Measurements from ENCODE around the gene SCAMP1.

DNA sequence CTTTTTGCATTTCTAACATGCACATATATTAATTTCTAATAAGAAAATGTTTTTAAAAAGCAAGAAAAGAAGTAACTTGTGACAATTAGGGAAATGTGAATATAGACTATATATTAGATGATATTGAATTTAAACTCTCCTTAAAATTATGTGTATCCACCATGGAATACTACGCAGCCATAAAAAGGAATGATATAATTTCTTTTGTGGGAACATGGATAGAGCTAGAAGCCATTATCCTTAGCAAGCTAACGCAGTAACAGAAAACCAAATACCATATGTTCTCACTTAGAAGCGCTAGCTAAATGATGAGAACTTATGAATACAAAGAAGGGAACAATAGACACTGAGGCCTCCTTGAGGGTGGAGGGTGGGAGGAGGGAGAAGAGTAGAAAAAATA lies 42.1 kb upstream of the SCAMP1 start:
- TF ChIP-seq CTCF (conservative IDR thresholded peaks at IDR 0.05 in 1 of 2, IDR thresholded peaks at IDR 0.05 in 1 of 2; ENCODE audit: low read depth in 1 of 2, low read length in 2 of 2) = no peak
- no peak for TF ChIP-seq EZH2 (IDR thresholded peaks at IDR 0.05; ENCODE audit: low read length, missing control alignments)
